Measurements from ENCODE around the gene MRPS22.

DNA sequence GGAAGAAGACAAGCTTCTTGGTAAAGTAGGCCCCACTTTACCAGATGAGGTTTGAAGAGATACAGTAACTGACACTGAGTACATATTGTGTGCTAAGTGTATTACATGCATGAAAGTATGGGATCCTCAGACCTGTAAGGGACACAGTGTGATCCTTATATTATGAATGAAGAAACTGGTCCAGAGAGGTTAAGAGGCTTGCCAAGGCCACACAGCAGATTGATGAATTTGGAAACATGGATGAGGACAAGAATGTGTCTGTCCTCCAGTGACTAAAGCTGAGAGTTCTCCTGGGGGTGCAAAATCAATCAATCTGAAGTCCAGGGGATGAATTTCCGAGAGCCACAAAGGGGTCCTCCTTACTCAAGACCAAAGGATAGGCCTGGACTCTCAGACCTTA, 31.4 kb upstream of the MRPS22 start:
- TF ChIP-seq FOXM1 (IDR thresholded peaks at IDR 0.05; ENCODE audit: borderline replicate concordance): no peak
- no peak for TF ChIP-seq ELF4 (IDR thresholded peaks at IDR 0.05)
- no peak for TF ChIP-seq ZNF384 (IDR thresholded peaks at IDR 0.05)
- no peak for TF ChIP-seq SP1 (IDR thresholded peaks at IDR 0.05)
- TF ChIP-seq FOXA1 (IDR thresholded peaks at IDR 0.05): no peak
- no peak for TF ChIP-seq ARNT (IDR thresholded peaks at IDR 0.05)

Data from HEK293T (cell line).